Cardiac fibroblast (primary cell): ENCODE measurements around the gene MSI2.

Experiments
- DNase-seq, 2 donors: peaks; one replicate each; pipeline versions ENCODE4 v3.0.0 to v3.0.0-alpha.2; 2010; ENCODE audit warnings: low read depth in 2 of 2
- H3K4me3 ChIP-seq, 2 donors: replicated peaks in 1 of 2; 1 replicate in 1 of 2; 2 replicates in 1 of 2; pipeline ENCODE4 v1.5.1; 2011; ENCODE audit warnings: low read depth in 2 of 2, low read length in 2 of 2, mild to moderate bottlenecking in 2 of 2, moderate library complexity in 1 of 2
- CTCF ChIP-seq: IDR thresholded peaks from one replicate; pipeline ENCODE4 v1.5.1; 2011; ENCODE audit warnings: low read depth, mild to moderate bottlenecking, low read length, inconsistent platforms

Gene MSI2

GRCh38 chr17:57448759-57449283 is 192.5 kb downstream of the MSI2 start:
- no peak overlapping the region for H3K4me3 ChIP-seq
- no peak for DNase-seq
- no peak for TF ChIP-seq CTCF

GRCh38 chr17:57451191-57451590 is 194.9 kb downstream of the MSI2 start:
- no peak overlapping the region for H3K4me3 ChIP-seq
- TF ChIP-seq CTCF: no peak
- no peak for DNase-seq

- no peak for TF ChIP-seq CTCF
- no peak overlapping the region for H3K4me3 ChIP-seq
- DNase-seq: no peak
These were observed 195.3 kb downstream of the MSI2 start for GRCh38 chr17:57451643-57452042.

GRCh38 chr17:57453841-57454425 is 197.6 kb downstream of the MSI2 start:
- no peak for DNase-seq
- TF ChIP-seq CTCF: no peak
- no peak overlapping the region for H3K4me3 ChIP-seq

GRCh38 chr17:57454729-57455062 is 198.4 kb downstream of the MSI2 start:
- no peak for TF ChIP-seq CTCF
- no peak for DNase-seq
- no peak overlapping the region for H3K4me3 ChIP-seq

GRCh38 chr17:57455063-57455914 is 199.0 kb downstream of the MSI2 start:
- H3K4me3 ChIP-seq: no peak overlapping the region
- peak; percentile 28 for DNase-seq
- TF ChIP-seq CTCF: no peak
